SK-N-SH (cell line): ENCODE results near the gene NADSYN1. TPM values are rescaled to one million over a fixed set of nuclear protein-coding genes. Genes with fewer than 3 reads are reported as not detected.

Experiments
- CTCF ChIA-PET: fragments of 300-600, 350-600 bp; formaldehyde crosslinking; extraction: SDS; loops from one replicate; lab custom pipeline; 2021; lab: Yijun Ruan, JAX
- POLR2A ChIA-PET: fragments of 350-600 bp; sonication (Branson Sonifier 250); formaldehyde crosslinking; extraction: SDS; loops from one replicate; lab custom pipeline; 2020; ENCODE audit warnings: antibody characterized with exemption, inconsistent platforms; lab: Yijun Ruan, JAX
- DNase-seq: peaks from one replicate; pipeline ENCODE4 v3.0.0; 2012
- H2AFZ ChIP-seq: fragments of 200-600 bp; sonication (generic); 2 replicates; pipeline ENCODE4 v1.8.1; 2016; ENCODE audit warnings: antibody characterized with exemption, mild to moderate bottlenecking, low read depth
- H3F3A ChIP-seq: fragments of 200-600 bp; sonication (generic); replicated peaks from 2 replicates; pipeline ENCODE3; 2016; ENCODE audit warnings: antibody characterized with exemption, mild to moderate bottlenecking; ENCODE audit not compliant: insufficient read depth
- H3K27ac ChIP-seq, 2 experiments: fragments of 200-500 bp in 1 of 2; fragments of 200-600 bp in 1 of 2; sonication (Bioruptor generic) in 1 of 2; sonication (generic), shearing (Covaris generic) in 1 of 2; 2 replicates each; pipeline versions ENCODE4 v1.5.1 to v1.6.1; 2014 to 2016; ENCODE audit warnings: low read depth in 2 of 2, inconsistent platforms in 1 of 2, low read length in 1 of 2, mild to moderate bottlenecking in 1 of 2, mixed read lengths in 1 of 2
- H3K27me3 ChIP-seq: fragments of 200-600 bp; sonication (generic), shearing (Covaris generic); 2 replicates; pipeline ENCODE4 v1.6.1; 2016; ENCODE audit warnings: mixed run types; ENCODE audit not compliant: insufficient read depth
- H3K36me3 ChIP-seq, 2 experiments: fragments of 200-500 bp in 1 of 2; fragments of 200-600 bp in 1 of 2; sonication (Bioruptor generic) in 1 of 2; sonication (generic) in 1 of 2; replicated peaks in 1 of 2; 2 replicates each; pipeline versions ENCODE3 to v1.5.1; 2014 to 2016; ENCODE audit warnings: low read length in 1 of 2, mild to moderate bottlenecking in 1 of 2; ENCODE audit not compliant: insufficient read depth in 2 of 2, control insufficient read depth in 1 of 2
- H3K4me1 ChIP-seq, 2 experiments: fragments of 200-500 bp in 1 of 2; fragments of 200-600 bp in 1 of 2; sonication (Bioruptor generic) in 1 of 2; sonication (generic), shearing (Covaris generic) in 1 of 2; 2 replicates each; pipeline versions ENCODE4 v1.5.1 to v1.6.1; 2014 to 2016; ENCODE audit warnings: low read depth in 1 of 2, low read length in 1 of 2, mixed run types in 1 of 2; ENCODE audit not compliant: insufficient read depth in 2 of 2, control insufficient read depth in 1 of 2
- H3K4me2 ChIP-seq: fragments of 200-600 bp; sonication (generic), shearing (Covaris generic); 2 replicates; pipeline ENCODE4 v1.6.1; 2017; ENCODE audit warnings: mixed run types
- H3K4me3 ChIP-seq, 2 experiments: fragments of 200-500 bp in 1 of 2; fragments of 200-600 bp in 1 of 2; sonication (Bioruptor generic) in 1 of 2; sonication (generic), shearing (Covaris generic) in 1 of 2; 2 replicates each; pipeline versions ENCODE4 v1.5.1 to v1.8.1; 2014 to 2016; ENCODE audit warnings: low read depth in 2 of 2, inconsistent platforms in 1 of 2, low read length in 1 of 2, mild to moderate bottlenecking in 1 of 2, mixed read lengths in 1 of 2, moderate library complexity in 1 of 2
- H3K79me2 ChIP-seq: fragments of 200-600 bp; sonication (generic); 2 replicates; pipeline ENCODE4 v1.8.1; 2017; ENCODE audit warnings: mild to moderate bottlenecking; ENCODE audit not compliant: insufficient read depth
- H3K9ac ChIP-seq: fragments of 200-600 bp; sonication (generic); 2 replicates; pipeline ENCODE4 v1.6.1; 2017; ENCODE audit warnings: mixed run types
- H3K9me2 ChIP-seq: fragments of 200-600 bp; sonication (generic); 2 replicates; pipeline ENCODE4 v1.6.1; 2017; ENCODE audit warnings: mixed run types
- H3K9me3 ChIP-seq: fragments of 200-600 bp; sonication (generic); 2 replicates; pipeline ENCODE4 v1.6.1; 2017; ENCODE audit warnings: mixed run types, mild to moderate bottlenecking, moderate library complexity
- H4K20me1 ChIP-seq: fragments of 200-600 bp; sonication (generic); 2 replicates; pipeline ENCODE4 v1.6.1; 2017; ENCODE audit warnings: mild to moderate bottlenecking, mixed run types; ENCODE audit not compliant: insufficient read depth
- CHD2 ChIP-seq: fragments of 150-350 bp; IDR thresholded peaks from 2 replicates; pipeline ENCODE4 v1.6.1; 2018; ENCODE audit warnings: low read length; ENCODE audit not compliant: partially characterized antibody
- IRF3 ChIP-seq: fragments of 150-350 bp; IDR thresholded peaks from 2 replicates; pipeline ENCODE4 v1.6.1; 2016; ENCODE audit warnings: mild to moderate bottlenecking, low read depth, low read length
- MAX ChIP-seq: IDR thresholded peaks from 2 replicates; pipeline ENCODE4 v1.4.0; 2012; ENCODE audit warnings: low read depth
- REST ChIP-seq: IDR thresholded peaks from 2 replicates; pipeline ENCODE4 v1.6.1; 2012; ENCODE audit warnings: mild to moderate bottlenecking, low read depth, low read length, moderate library complexity
- WGBS: methylation state at CpG from one replicate; pipeline ENCODE4 v1.1.6; 2017; ENCODE audit warnings: low lambda C conversion rate; 5-methylcytosine and 5-hydroxymethylcytosine counted together
- polyA plus RNA-seq, 3 experiments: library from polyadenylated mRNA; depleted of rRNA; stranded (reverse); fragments of >200 nt; gene quantifications; 2 replicates each; pipeline ENCODE4 v1.2.3, GENCODE V29; 2012
- small RNA-seq, 7 experiments: library from RNA; depleted of rRNA; stranded (forward); fragments of <200 nt; gene quantifications; one replicate each; pipeline ENCODE3, GENCODE V24; 2012

Gene NADSYN1
- polyA plus RNA-seq, 1 of the 3 experiments (the other 2 are of a cell fraction) = 62.5 TPM

GRCh38 chr11:71548120-71548519 lies 95.1 kb downstream of the NADSYN1 start, which contains the start of gene KRTAP5-9 (continued):
- TF ChIP-seq IRF3 (no peak), MAX (no peak), REST (no peak), CHD2 (no peak)

GRCh38 chr11:71548716-71549151 lies 95.7 kb downstream of the NADSYN1 start:
- no peak overlapping the region for H3K4me2 ChIP-seq
- H3K4me3 ChIP-seq = no peak overlapping the region
- no peaks in the 10 kb centered on the region for H3K79me2 ChIP-seq
- CTCF ChIA-PET = interaction anchor here (0.8 to 1.9 kb wide), 2 partner anchors 15 to 31 kb away, joined by 3 to 6 read pairs; no protein-coding TSS in a partner anchor
- H2AFZ ChIP-seq = no peak overlapping the region
- POLR2A ChIA-PET = no interaction called here
- H3K27me3 ChIP-seq = no peaks in the 10 kb centered on the region
- H3K4me1 ChIP-seq = no peaks in the 10 kb centered on the region; a peak in 1 of 4 replicates
- no peak for DNase-seq
- WGBS = 0% methylated on average over 2 of the region's 5 CpGs
- H4K20me1 ChIP-seq = no peaks in the 10 kb centered on the region
- H3K9me2 ChIP-seq = no peaks in the 10 kb centered on the region
- H3F3A ChIP-seq = no peaks in the 10 kb centered on the region
- no peak for TF ChIP-seq IRF3
- no peak for TF ChIP-seq CHD2
- no peaks in the 10 kb centered on the region for H3K36me3 ChIP-seq
- no peaks in the 10 kb centered on the region for H3K9me3 ChIP-seq
- no peak overlapping the region for H3K9ac ChIP-seq
- H3K27ac ChIP-seq = no peak overlapping the region

Small RNA genes within 50 kb of the gene (small RNA-seq; reads per million reads assigned to genes)
- gene MIR6754 = 0 reads per million in 7 experiments

Other genes starting within 250 kb of the NADSYN1 start
- under 0.01 and 0.03 TPM in 2 replicates for gene SHANK2, start 200.6 kb upstream of the NADSYN1 start, polyA plus RNA-seq (2012; rRNA removed)
- 21.4 and 22.5 TPM in 2 replicates for gene DHCR7, start 4.8 kb upstream of the NADSYN1 start, polyA plus RNA-seq (2012; rRNA removed)
- gene KRTAP5-7, start 74.1 kb downstream of the NADSYN1 start, polyA plus RNA-seq (2012; rRNA removed) = 0.06 and 0.07 TPM in 2 replicates
- 0.06 TPM in 1 of 2 replicates, not detected in the other for gene KRTAP5-8, start 84.8 kb downstream of the NADSYN1 start, polyA plus RNA-seq (2012; rRNA removed)
- gene KRTAP5-9, start 95.2 kb downstream of the NADSYN1 start, polyA plus RNA-seq (2012; rRNA removed) = not detected in 2 replicates
- not detected in 2 replicates for gene KRTAP5-10, start 112.4 kb downstream of the NADSYN1 start, polyA plus RNA-seq (2012; rRNA removed)
- not detected in 2 replicates for gene KRTAP5-11, start 129.7 kb downstream of the NADSYN1 start, polyA plus RNA-seq (2012; rRNA removed)